SKM-1 treated with dmso at 0.1 percent for 144 hours (cell line): Measurements from ENCODE around the gene VWA8.
A peak's percentile ranks its signal among the peaks of the same experiment; 100 is the strongest.
"Not testable (repeated sequence)": the region's sequence is repeated elsewhere in the genome, so short reads cannot be mapped to it uniquely, and the experiment has no call there.

Experiments
- DNase-seq: peaks from one replicate; lab custom pipeline; 2025; ENCODE audit not compliant: unreplicated experiment; lab: John Stamatoyannopoulos, UW

The VWA8 gene

DNA sequence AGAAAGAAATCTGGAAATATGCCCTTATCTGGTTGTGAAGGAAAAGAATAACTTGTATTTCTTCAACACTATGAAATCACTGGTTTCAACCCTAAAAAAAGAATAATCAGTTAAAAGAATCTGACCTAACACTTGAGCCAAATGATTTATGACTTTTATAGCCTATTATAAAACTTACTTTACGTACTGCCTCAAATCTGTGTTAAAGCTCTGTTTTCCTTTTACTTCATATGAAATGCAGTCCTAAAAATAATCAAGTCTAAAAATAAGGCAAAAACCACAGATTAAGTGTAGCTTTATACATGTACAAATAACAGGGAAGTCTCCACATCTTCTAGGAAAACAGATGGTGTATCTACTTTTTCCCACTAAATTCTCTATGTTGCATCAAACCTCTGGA, 101.3 kb downstream of the VWA8 start:
- DNase-seq: no peak

DNA sequence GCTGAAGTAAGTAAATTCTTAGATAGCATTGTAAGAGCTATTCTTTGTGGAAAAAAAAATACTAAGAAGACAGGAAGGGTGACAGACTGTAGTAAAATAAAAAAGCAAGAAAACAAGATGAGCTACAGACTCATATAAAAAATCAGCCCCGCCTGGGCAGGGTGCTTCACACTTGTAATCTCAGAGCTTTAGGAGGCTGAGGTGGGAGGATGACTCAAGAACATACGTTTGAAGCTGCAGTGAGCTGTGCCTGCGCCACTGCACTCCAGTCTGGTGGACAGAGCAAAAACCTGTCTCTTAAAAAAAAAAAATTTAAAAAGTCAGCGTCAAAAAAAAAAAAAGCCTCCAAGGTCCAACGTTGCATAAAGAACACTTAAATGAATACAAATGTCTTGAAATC, 102.1 kb downstream of the VWA8 start:
- no peak for DNase-seq

DNA sequence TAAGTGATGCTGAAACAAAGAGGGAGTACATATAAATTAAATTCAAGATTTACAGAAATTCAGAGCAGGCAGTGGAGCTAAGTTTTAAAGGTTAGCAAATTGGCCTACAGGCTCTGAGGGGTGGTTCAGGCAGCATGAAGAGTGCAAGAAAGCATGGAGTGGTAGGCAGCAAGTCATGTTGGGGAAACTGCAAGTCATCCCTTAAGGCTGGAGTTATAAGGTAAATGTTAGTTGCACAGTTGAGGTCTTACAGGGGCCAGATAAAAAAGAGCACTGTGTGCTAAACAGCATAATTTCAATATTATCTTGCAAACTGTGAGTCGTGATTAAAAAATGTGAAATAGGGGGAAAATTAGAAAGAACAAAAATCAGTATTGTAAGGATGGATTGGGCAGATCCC, 106.2 kb downstream of the VWA8 start:
- DNase-seq: no peak

DNA sequence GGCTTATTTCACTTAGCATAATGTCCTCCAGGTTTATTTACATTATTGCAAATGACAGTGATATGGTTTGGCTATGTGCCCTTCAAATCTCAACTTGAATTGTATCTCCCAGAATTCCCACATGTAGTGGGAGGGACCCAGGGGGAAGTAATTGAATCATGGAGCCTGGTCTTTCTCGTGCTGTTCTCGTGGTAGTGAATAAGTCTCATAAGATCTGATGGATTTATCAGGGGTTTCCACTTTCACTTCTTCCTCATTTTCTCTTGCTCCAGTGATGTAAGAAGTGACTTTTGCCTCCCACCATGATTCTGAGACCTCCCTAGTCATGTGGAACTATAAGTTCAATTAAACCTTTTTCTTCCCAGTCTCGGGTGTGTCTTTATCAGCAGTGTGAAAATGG, 109.6 kb downstream of the VWA8 start:
- DNase-seq: no peak

DNA sequence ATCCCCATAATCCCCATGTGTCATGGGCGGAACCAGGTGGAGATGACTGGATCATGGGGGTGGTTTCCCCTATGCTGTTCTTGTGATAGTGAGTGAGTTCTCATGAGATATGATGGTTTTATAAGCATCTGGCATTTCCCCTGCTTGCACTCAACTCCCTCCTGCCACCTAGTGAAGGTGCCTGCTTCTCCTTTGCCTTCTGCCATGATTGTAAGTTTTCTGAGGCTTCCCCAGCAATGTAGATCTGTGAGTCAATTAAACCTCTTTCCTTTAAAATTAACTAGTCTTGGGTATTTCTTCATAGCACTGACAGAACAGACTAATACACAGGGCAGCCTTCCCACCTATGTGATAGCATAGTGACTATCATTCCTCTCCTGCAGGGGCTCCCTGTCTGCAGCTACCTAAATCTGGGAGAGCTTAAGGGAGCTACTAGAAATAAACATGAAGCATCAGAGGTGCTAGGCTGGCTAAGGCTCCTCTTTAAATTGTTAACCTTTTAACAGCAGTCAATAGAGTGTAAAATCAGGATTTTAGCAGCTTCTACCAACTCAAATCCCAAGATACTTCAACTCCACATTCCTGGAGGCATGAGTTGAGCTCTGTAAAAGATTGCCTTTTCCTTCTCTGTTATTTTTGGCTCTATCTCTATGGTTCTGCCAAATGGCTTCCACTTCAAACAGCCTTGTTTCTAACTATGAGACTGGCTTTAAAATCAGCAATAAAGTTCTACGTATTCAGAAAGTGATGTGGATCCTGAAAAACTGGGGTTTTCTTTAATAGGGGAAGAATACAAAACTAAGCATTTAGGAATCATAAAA, 112.3 kb downstream of the VWA8 start:
- no peak for DNase-seq

DNA sequence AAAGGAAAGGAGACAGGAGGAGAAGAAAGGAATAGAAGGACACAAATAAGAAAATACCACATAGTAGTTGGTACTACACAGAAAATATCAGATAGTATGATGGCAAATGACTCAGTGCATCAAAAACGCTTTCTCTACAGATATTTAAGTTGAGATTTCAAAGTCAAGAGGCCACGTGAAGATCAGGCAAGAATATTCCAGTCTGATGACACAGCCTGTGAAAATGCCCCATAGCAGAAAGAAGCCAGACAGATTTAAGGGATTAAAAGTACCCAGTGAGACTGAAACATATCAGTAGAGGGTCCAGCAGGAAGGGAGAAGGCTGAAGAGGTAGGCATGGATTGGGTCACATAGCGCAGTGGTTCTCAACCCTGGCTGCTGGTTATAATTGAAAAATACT, 113.7 kb downstream of the VWA8 start:
- no peak for DNase-seq

DNA sequence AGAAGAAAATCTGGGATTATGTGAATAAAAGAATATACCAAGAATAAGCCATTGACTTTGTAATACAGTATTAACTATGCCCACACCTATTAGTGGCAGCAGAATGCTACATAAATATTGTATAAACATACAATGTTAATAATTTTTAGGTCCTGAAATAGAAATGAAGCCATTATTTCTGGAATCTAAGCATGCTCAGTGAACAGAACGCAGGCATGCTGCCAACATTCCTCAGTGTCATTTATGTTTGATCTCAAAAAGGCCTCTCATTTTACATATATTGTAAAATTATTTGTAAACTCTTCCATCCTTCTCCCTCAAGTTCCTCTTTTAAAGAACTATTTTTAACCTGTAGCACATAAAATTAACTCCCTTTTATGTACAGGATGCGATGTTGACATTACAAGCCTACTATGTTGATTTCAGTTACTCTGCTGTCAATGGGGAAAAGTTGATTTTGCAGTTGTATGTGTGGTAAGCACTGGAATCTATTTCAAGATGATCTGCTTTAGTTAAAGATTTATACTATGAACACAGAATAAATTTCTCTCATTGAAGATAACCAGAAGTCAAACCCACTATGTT, 118.8 kb downstream of the VWA8 start:
- DNase-seq: peak; percentile 12

DNA sequence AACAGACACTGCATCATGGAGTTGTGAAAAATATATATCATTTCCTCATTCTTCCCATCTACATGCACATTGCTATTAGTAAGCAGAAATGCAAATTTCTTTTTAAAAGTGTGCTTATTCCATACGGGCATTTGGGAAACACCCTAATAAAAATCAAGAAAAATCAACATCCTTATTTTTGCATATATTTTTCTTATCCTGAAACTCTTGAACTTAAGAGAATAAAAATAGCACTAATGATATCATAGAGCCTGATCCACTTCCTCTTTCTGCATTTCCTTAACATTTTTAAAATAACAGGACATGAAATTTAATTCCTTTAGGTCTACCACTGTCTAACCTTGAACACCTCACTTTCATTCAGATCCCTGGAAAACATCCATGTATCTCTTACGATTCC, 123.3 kb downstream of the VWA8 start:
- DNase-seq: no peak

DNA sequence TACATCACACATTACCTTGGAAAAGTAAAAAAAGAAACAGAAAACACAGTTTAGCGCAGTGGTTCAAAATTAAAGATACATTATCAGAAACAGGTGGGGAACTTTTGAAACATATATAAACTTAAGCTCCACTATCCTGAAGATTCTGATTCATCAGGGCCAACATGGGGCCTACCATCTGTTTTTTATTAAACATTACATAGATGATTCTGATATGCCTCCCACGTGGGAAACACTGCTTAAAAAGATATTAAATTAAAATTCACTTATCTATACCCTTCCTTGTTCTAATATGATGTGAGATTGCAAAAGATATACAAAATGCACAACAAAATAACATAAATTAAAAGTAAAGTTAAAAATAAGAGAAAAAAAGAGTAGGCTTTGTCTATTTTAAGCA, 125.0 kb downstream of the VWA8 start:
- DNase-seq: no peak

DNA sequence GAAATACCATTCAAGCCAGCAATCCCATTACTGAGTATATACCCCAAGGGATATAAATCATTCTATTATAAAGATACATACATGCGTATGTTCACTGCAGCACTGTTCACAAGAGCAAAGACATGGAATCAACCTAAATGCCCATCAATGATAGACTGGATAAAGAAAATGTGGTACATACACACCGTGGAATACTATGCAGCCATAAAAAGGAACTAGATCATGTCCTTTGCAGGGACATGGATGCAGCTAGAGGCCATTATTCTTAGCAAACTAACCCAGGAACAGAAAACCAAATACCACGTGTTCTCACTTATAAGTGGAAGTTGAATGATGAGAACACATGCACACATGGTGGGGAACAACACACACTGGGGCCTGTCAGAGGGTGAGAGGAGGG, 126.2 kb downstream of the VWA8 start:
- not testable (repeated sequence) for DNase-seq

DNA sequence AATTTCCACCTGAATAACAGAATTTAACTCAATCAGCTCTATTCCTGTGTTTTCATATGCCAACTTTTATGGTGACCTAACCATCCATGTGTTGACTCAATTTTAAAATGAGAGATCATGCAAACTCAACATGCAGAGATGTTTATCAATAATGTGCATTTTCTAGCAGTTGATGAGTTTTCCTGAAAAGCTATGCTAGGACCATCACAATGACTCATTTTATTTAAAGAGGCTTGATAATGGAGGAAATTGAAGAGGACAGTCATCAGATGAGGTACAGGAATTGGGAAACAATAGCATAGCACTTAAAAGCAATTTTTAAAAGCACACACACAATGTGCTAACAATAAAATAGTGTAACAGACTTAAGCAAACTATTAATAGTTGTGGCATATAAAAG, 127.1 kb downstream of the VWA8 start:
- no peak for DNase-seq

DNA sequence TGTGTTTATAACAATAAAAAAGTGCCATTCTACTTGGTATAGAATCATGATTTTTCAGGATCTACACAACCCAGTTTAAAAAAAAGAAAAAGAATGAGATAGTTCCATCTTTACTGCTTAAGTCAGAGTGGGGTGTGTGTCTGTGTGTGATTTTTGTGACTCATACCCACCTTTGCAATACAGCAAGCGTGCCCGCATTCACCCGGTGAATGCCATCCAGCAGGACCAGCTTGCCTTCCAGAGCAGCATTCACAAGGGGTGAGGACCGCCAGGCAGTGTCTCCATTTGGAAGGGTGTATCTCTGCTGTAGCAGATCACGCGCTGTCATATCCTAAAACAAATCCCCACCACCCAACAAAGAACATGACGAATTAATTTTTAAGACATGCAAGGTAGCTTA, 127.7 kb downstream of the VWA8 start:
- DNase-seq: no peak

DNA sequence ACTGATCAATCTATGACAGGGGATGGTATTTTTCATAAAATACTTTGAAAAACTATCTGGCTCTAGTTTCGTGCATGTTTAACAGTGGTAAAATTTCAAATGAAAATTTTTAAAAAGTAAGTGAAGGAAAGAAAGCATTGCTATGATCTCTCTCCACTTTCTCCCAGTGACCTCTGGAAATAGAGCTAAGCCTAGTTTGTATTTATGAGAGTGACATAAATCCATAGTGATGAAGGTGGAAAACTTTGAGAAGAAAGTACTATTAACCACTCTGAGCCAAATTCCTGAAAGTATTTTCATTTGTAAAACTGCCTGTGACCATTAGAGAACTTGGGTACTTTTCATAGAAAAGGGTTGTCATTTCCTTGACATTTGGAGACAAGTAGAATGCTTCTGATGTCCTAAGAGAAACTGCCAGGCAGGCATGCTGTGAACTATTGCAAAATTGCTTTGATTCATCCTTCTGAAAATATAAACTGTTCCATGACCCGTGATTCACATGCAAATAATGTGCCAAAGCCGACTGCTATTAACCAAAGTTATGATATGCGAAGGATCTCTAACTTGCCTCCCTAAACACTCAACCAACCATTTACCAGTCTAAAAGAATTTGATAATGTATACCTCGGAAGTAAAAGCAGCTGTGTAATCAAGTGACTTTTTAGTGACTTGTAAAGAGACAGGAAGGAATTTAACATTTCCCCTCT, 133.2 kb downstream of the VWA8 start:
- no peak for DNase-seq

DNA sequence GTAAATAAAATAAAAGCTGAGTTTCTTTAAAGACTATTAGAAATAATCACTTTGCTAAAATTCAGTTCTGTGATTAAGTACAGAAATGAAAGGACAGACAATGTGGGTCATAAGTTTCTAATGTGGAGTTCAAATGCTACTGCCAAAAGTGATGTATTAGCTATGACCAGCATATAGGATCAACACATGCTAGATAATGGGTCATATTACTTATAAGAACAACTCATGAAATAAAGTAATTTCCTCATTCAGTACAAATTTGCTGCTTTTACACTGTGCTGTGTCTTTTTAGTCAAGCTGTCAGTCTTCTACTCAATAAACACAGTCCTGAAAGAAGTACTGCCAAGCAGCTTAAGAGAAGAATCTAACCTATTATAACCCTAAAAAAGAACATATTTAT, 135.2 kb downstream of the VWA8 start:
- no peak for DNase-seq

DNA sequence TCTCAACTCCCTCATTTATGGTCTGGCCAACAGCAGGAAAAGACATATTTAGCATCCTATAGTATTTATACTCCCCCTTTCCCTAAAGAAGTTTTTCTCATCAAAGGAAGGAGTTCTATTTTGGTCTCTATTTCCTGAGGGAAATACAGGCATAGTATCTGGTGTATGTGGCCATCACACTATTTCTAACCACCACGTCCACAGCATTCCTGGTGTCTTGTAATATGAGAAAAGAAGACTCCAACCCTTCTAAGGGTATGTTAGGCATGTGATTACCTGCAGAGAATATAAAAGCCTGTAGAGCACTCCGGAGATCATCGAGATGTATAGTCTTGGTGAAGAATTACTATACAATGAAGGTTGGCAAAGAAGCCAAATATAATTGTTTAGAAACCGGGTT, 137.4 kb downstream of the VWA8 start:
- no peak for DNase-seq

DNA sequence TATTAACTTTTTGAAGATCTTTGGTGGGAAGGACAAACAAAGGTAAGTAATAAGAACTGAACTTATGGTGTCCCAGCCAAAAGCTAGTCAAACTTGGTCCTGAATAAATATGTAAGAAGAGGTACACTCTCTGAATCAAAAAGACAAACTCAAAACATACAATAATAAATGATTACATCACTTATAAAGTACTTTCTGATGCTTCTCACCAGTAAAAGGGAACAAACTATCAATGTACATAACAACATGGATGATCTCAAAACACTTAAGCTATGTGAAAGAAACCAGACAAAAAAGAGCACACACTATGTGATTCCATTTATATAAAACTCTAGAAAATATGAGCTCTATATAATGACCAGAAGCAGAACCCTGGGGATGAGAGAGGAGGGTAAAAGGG, 138.3 kb downstream of the VWA8 start:
- no peak for DNase-seq

DNA sequence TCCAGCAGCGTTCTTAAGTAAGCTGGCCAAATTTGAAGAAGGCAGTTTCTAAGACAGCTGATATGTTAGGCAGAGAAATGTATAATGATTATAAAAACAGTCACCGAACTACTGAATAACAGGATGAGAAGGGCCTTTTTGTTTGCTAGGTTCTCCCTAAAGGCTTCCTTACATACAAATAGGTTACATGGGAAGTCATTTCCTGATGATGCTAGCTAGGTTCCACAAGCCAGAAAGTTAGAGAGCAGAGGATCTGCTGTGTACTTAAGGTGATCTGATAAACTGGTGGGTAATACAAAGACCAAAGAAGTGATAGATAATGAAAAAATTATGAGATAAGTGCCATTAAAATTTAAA, 139.7 kb downstream of the VWA8 start:
- DNase-seq: no peak

DNA sequence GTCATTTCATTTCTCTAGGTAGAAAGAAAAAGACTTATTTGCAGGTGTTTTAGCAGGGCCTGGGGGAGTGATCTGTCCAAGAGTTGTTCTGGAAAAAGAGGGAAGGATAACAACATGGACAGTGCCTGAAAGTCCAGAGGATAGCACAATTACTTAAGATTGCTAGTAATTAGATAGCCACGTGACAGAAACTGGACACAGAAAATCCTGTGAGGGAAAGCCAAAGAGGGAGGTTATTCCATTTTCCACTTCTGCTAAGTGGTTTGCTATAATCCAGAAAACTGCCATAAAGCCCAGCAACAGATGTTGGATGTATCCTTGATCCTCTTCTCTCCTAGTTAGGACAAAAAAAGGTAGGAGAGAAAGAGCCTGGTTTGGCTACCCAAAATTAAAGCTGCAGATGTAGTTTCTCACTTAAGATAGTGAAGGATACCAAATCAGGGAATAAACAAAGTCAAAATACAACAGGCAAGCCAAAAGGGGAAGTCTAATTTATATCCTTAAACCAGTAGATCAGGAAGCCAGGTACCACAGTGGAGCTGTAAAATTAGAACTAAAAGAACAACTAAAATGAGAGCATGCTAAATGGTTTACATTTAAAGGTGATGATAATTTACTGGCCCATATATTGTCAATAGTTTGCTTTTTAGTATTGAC, 140.2 kb downstream of the VWA8 start:
- DNase-seq: peak; percentile 8

DNA sequence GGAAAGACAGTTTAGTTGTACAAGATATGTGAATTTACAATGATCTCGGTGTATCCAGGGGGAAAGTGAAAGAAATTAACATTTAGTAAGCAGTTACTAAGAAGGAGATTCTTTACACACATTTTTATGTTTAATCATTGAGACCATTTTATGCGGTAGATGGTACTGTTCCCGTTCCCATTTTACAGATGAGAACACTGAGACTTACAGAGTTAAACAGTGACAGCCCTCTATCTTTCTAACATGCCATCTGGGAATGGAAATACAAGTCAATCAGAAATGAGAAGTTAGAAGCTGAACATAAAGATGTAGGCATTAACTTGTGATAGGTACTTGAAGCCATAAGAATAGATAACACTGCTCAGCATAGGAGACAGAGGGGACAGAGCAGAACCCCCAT, 144.9 kb downstream of the VWA8 start:
- DNase-seq: no peak

DNA sequence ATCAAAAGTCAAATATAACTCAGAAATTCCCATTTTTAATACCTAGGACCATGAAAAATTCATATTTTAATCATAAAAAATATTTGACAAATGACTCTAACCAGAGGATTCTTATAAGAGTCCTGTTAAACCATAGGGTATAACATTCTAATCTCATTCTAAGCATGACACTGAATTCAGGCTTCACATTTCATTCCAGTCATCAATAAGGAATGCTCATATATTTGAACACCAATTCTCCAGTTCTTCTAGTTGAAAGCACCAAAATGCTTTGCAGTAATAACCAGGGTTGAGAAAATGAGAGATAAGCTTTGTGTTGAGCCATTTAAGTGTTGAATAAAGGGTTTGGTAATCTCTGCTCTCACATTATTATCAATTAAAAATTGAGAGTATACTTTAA, 147.5 kb downstream of the VWA8 start:
- no peak for DNase-seq

DNA sequence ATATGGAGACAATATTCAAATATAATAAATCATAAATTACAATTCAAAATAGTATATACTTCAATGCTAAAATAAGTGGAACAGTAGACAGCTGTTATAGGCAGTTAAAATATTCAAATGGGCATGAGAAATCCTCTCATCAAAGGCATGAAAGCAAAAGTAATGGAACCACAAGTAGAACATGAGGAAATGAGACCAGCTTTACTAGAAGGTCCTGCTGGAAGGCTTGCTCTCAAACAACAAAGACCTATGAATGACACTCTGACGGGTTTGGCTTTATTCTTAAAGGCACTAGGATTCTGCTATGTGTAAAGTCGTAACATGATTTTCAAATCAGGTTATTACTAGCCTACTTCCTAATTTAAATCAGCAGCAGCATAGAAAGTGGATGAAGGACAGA, 148.1 kb downstream of the VWA8 start:
- DNase-seq: no peak

DNA sequence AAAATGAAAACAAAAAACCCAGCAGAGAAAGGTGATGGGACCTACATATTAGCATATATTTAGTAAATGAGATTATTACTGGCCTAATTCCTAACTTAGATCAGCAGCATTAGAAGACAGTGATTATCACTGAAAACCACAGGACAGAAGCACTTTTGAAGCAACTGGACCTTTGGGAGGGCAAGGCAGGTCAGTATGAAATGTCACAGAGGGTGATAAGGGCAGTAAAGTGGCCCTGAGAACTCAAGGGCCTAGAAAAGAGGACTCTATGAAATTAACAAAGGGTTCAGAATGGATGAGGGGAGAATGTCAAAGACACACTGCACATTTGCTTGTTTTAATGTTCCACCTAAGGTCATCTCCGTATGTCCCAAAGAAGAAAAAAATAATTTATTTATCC, 148.7 kb downstream of the VWA8 start:
- no peak for DNase-seq
